Measurements from ENCODE around the gene SNTA1. TPM values are rescaled to one million over a fixed set of nuclear protein-coding genes. Genes with fewer than 3 reads are reported as not detected.

The SNTA1 gene
- total and polyA plus RNA-seq, 2 of the 13 experiments (the other 11 are each of a cell fraction or from before 2014, with no cell fraction given) = 16.4 to 18.3 TPM

DNA sequence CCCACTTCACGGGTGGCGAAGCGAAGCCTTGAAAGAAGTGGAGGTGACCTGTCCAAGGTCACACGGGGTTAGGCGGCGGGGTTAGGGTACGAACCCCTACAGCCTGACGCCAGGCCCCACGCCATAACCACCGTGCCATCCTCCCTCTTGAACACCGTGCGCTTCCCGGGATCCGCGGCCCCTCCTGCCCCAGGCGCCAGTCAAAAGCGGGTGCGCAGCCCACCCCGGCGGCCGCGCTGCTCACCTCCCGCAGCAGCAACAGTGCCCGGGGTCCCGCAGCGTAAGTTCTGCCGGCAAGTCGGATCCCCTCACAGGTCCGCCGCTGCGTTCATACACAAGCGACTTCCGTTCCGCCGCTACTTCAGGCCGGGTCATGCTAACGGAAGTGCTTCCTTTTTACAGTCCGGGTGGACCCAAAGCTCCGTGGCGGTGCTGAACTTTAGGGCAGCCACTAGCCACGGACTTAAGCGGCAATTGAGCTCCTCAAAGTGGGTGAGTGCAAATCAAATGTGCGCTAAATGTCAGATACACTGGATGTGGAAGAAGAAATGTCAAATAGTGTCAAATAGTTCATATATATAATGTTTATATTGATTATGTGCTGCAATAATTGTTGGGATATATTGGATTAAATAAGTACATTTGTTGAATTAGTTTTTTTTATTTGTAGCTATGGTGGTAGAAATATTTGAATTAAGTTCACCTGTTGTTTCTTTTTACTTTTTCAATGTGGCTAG, 42.2 kb downstream of the SNTA1 start, which contains the start of gene CDK5RAP1 (continued):
- TF ChIP-seq, protein P1, sequence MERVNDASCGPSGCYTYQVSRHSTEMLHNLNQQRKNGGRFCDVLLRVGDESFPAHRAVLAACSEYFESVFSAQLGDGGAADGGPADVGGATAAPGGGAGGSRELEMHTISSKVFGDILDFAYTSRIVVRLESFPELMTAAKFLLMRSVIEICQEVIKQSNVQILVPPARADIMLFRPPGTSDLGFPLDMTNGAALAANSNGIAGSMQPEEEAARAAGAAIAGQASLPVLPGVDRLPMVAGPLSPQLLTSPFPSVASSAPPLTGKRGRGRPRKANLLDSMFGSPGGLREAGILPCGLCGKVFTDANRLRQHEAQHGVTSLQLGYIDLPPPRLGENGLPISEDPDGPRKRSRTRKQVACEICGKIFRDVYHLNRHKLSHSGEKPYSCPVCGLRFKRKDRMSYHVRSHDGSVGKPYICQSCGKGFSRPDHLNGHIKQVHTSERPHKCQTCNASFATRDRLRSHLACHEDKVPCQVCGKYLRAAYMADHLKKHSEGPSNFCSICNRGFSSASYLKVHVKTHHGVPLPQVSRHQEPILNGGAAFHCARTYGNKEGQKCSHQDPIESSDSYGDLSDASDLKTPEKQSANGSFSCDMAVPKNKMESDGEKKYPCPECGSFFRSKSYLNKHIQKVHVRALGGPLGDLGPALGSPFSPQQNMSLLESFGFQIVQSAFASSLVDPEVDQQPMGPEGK (CRISPR knock-in tag; IDR thresholded peaks at IDR 0.05) = peak; percentile 88
- TF ChIP-seq ZNF441 (CRISPR knock-in tag; IDR thresholded peaks at IDR 0.05; ENCODE audit: borderline replicate concordance) = peak; percentile 86
- TF ChIP-seq, protein P2, sequence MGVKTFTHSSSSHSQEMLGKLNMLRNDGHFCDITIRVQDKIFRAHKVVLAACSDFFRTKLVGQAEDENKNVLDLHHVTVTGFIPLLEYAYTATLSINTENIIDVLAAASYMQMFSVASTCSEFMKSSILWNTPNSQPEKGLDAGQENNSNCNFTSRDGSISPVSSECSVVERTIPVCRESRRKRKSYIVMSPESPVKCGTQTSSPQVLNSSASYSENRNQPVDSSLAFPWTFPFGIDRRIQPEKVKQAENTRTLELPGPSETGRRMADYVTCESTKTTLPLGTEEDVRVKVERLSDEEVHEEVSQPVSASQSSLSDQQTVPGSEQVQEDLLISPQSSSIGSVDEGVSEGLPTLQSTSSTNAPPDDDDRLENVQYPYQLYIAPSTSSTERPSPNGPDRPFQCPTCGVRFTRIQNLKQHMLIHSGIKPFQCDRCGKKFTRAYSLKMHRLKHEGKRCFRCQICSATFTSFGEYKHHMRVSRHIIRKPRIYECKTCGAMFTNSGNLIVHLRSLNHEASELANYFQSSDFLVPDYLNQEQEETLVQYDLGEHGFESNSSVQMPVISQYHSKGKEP (CRISPR knock-in tag; IDR thresholded peaks at IDR 0.05) = peak; percentile 91; the same call in 1 of the 2 replicates
- 0 out of 2 replicates have a peak, but pooled peaks have one; percentile 46 for TF ChIP-seq NAIF1 (CRISPR knock-in tag; IDR thresholded peaks at IDR 0.05; ENCODE audit: borderline replicate concordance)
- TF ChIP-seq CREB1 (IDR thresholded peaks at IDR 0.05) = peak; percentile 74
- TF ChIP-seq CREB1 (CRISPR knock-in tag; IDR thresholded peaks at IDR 0.05) = peak; percentile 83
- TF ChIP-seq ZNF143 (CRISPR knock-in tag; IDR thresholded peaks at IDR 0.05) = peak; percentile 79
- TF ChIP-seq, protein P3, sequence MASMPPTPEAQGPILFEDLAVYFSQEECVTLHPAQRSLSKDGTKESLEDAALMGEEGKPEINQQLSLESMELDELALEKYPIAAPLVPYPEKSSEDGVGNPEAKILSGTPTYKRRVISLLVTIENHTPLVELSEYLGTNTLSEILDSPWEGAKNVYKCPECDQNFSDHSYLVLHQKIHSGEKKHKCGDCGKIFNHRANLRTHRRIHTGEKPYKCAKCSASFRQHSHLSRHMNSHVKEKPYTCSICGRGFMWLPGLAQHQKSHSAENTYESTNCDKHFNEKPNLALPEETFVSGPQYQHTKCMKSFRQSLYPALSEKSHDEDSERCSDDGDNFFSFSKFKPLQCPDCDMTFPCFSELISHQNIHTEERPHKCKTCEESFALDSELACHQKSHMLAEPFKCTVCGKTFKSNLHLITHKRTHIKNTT (CRISPR knock-in tag; IDR thresholded peaks at IDR 0.05) = no peak
- peak; percentile 98 for TF ChIP-seq ZNF205 (CRISPR knock-in tag; IDR thresholded peaks at IDR 0.05)
- peak; percentile 100 for TF ChIP-seq ZNF788 (CRISPR knock-in tag; IDR thresholded peaks at IDR 0.05; ENCODE audit: borderline replicate concordance)
- peak; percentile 99 for TF ChIP-seq ERF (CRISPR knock-in tag; IDR thresholded peaks at IDR 0.05)
- no peak for TF ChIP-seq ZNF180 (CRISPR knock-in tag; IDR thresholded peaks at IDR 0.05; ENCODE audit: borderline replicate concordance, low read depth)
- TF ChIP-seq KDM4B (CRISPR knock-in tag; IDR thresholded peaks at IDR 0.05) = peak; percentile 100
- peak; percentile 89 for TF ChIP-seq ZNF12 (CRISPR knock-in tag; IDR thresholded peaks at IDR 0.05)
- TF ChIP-seq, protein P4, sequence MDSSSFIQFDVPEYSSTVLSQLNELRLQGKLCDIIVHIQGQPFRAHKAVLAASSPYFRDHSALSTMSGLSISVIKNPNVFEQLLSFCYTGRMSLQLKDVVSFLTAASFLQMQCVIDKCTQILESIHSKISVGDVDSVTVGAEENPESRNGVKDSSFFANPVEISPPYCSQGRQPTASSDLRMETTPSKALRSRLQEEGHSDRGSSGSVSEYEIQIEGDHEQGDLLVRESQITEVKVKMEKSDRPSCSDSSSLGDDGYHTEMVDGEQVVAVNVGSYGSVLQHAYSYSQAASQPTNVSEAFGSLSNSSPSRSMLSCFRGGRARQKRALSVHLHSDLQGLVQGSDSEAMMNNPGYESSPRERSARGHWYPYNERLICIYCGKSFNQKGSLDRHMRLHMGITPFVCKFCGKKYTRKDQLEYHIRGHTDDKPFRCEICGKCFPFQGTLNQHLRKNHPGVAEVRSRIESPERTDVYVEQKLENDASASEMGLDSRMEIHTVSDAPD (CRISPR knock-in tag; IDR thresholded peaks at IDR 0.05) = peak; percentile 95
- peak in 1 of 2 experiments; percentile 30; a peak in 1 of 4 replicates for TF ChIP-seq MAFK (conservative IDR thresholded peaks at IDR 0.05 in 1 of 2, IDR thresholded peaks at IDR 0.05 in 1 of 2; ENCODE audit: low read length in 2 of 2)
- no peak for TF ChIP-seq ZNF562 (CRISPR knock-in tag; IDR thresholded peaks at IDR 0.05; ENCODE audit: borderline replicate concordance)
- TF ChIP-seq SCMH1 (CRISPR knock-in tag; IDR thresholded peaks at IDR 0.05; ENCODE audit: borderline replicate concordance) = no peak
- TF ChIP-seq ZNF232 (CRISPR knock-in tag; IDR thresholded peaks at IDR 0.05; ENCODE audit: borderline replicate concordance) = peak; percentile 98; the same call in 1 of the 2 replicates
- peak; percentile 94 for TF ChIP-seq ESRRA (CRISPR knock-in tag; IDR thresholded peaks at IDR 0.05; ENCODE audit: low read depth)
- peak; percentile 100 for TF ChIP-seq SSRP1 (CRISPR knock-in tag; IDR thresholded peaks at IDR 0.05)
- TF ChIP-seq ZNF841 (CRISPR knock-in tag; IDR thresholded peaks at IDR 0.05; ENCODE audit: borderline replicate concordance) = no peak; the same call in 1 of the 2 replicates
- peak; percentile 61; the same call in 1 of the 2 replicates for TF ChIP-seq ZNF3 (CRISPR knock-in tag; IDR thresholded peaks at IDR 0.05)
- TF ChIP-seq RAD51 (IDR thresholded peaks at IDR 0.05; ENCODE audit: borderline replicate concordance) = no peak
